ENCODE results near the gene IGFBP2. TPM values are rescaled to one million over a fixed set of nuclear protein-coding genes. Genes with fewer than 3 reads are reported as not detected.

Gene IGFBP2
- polyA plus RNA-seq, 1 of the 3 experiments (the other 2 are of a cell fraction): 695 TPM

GRCh38 chr2:216617159-216617815, 15.9 kb upstream of the IGFBP2 start:
- no peaks in the 10 kb centered on the region for H3K79me2 ChIP-seq (ENCODE audit: insufficient read depth)
- no peaks in the 10 kb centered on the region for H3K9me3 ChIP-seq
- no peak overlapping the region for H3K4me2 ChIP-seq
- ChIA-PET CTCF (interaction anchor here (1.5 to 8.3 kb wide), 3 partner anchors 13 to 99 kb away, joined by 3 to 62 read pairs (median 41); no protein-coding TSS in a partner anchor), POLR2A (interaction anchor here (1.0 kb wide), 1 partner anchor 14 kb away, joined by 3 read pairs; no protein-coding TSS in a partner anchor)
- no peaks in the 10 kb centered on the region for H3K36me3 ChIP-seq (replicated peaks in 1 of 2; ENCODE audit: control insufficient read depth in 1 of 2, insufficient read depth in 2 of 2, low read length in 1 of 2)
- no peak for DNase-seq
- no peaks in the 10 kb centered on the region for H4K20me1 ChIP-seq (ENCODE audit: insufficient read depth)
- H2AFZ ChIP-seq (ENCODE audit: low read depth): no peak overlapping the region
- no peak overlapping the region for H3K27ac ChIP-seq (ENCODE audit: low read depth in 2 of 2, low read length in 1 of 2)
- TF ChIP-seq CTCF (IDR thresholded peaks at IDR 0.05) (no peak), EP300 (IDR thresholded peaks at IDR 0.05; ENCODE audit: borderline replicate concordance in 1 of 2, low read depth in 1 of 2, low read length in 1 of 2) (no peak), YY1 (IDR thresholded peaks at IDR 0.05; ENCODE audit: low read depth) (no peak), MXI1 (IDR thresholded peaks at IDR 0.05; ENCODE audit: low read depth, low read length) (no peak), TCF12 (IDR thresholded peaks at IDR 0.05) (no peak), CHD2 (IDR thresholded peaks at IDR 0.05; ENCODE audit: low read length, partially characterized antibody) (no peak), GABPA (IDR thresholded peaks at IDR 0.05; ENCODE audit: low read depth) (no peak), RAD21 (IDR thresholded peaks at IDR 0.05; ENCODE audit: low read length) (no peak), TAF1 (IDR thresholded peaks at IDR 0.05; ENCODE audit: borderline replicate concordance, low read depth, low read length) (no peak), PBX3 (IDR thresholded peaks at IDR 0.05) (no peak), RFX5 (IDR thresholded peaks at IDR 0.05; ENCODE audit: low read length) (no peak), TEAD4 (IDR thresholded peaks at IDR 0.05; ENCODE audit: borderline replicate concordance, insufficient read depth) (no peak), USF2 (IDR thresholded peaks at IDR 0.05; ENCODE audit: borderline replicate concordance, low read depth, low read length) (no peak), RCOR1 (IDR thresholded peaks at IDR 0.05; ENCODE audit: low read length) (no peak), FOSL2 (IDR thresholded peaks at IDR 0.05; ENCODE audit: borderline replicate concordance, low read depth) (no peak)
- H3K4me3 ChIP-seq (ENCODE audit: low read depth in 2 of 2, low read length in 1 of 2): no peak overlapping the region
- no peaks in the 10 kb centered on the region for H3K27me3 ChIP-seq (ENCODE audit: insufficient read depth)
- no peaks in the 10 kb centered on the region for H3K9me2 ChIP-seq
- no peaks in the 10 kb centered on the region for H3F3A ChIP-seq (replicated peaks; ENCODE audit: insufficient read depth)
- peaks cover 19 to 36% of the 10 kb centered on the region in 2 experiments; a peak in 3 of 4 replicates for H3K4me1 ChIP-seq (ENCODE audit: control insufficient read depth in 1 of 2, insufficient read depth in 2 of 2, low read depth in 1 of 2, low read length in 1 of 2)
- WGBS (ENCODE audit: low lambda C conversion rate): 82% methylated on average over 11 of the region's 13 CpGs
- no peak overlapping the region for H3K9ac ChIP-seq
